NCI-H1092 (cell line): ENCODE data around the gene PDXK.

ENCODE experiments used
- DNase-seq: peaks from one replicate; lab custom pipeline; 2025; lab: John Stamatoyannopoulos, UW

Gene PDXK

DNA sequence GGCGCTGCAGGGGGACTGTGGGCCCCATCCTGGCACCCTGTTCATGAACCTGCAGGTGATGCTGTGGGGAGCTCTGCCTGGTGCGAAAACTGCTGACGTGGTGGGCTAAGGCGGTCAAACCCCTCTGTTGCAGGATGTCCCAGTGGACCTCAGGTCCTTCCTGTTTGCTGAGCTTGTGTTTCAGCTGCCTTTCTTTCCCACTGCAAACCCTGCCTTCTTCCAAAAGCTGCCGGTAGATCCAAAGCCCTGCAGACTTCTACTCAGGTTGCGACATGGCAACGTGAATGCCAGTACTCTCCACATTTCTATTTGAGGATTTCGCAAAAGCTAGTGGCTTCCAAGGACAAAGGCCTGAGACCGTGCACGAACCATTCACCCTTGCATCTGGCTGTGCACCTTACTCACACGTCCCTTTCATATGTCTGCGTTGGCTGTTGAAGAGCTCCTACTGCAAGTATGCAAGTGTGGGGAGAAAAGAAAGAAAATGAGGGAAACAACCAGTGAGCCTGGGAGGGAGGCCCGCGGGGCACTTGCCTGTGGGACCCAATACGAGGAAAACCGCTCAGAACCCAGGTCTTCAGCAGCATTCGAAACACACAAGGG is 64.3 kb downstream of the PDXK start:
- no peak for DNase-seq

DNA sequence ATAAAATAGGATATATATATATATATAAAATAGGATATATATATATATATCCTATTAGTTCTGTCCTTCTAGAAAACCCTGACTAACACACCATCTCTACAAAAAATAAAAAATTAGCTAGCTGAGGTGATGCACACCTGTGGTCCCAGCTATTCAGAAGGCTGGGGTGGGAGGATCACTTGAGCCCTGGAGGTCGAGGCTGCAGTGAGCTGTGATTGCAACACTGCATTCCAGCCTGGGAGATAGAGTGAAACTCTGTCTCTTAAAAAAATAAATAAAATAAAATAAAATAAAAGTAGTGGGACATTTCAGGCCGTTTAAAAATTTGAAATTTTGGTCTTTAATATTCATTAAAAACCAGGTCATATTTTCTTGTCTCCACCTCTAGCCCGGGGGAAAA is 66.2 kb downstream of the PDXK start:
- DNase-seq, result no peak

DNA sequence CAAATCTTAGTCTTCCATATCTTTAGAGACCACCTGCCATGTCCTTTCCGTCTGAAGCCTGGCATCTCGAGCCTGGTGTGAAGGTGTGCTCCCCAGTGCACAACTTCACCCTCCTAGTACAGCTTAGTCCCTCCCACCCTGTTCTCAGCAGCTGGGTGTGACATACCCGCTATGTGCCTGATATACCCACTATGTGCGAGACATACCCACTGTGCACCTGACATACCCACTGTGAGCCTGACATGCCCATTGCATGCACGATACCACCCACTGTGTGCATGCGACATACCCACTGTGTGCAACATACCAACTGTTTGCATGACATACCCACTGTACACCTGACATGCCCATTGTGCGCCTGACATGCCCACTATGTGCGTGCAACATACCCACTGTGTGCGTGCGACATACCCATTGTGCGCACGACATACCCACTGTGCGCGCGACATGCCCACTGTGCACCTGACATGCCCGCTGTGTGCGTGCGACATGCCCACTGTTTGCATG is 67.4 kb downstream of the PDXK start:
- no peak for DNase-seq

DNA sequence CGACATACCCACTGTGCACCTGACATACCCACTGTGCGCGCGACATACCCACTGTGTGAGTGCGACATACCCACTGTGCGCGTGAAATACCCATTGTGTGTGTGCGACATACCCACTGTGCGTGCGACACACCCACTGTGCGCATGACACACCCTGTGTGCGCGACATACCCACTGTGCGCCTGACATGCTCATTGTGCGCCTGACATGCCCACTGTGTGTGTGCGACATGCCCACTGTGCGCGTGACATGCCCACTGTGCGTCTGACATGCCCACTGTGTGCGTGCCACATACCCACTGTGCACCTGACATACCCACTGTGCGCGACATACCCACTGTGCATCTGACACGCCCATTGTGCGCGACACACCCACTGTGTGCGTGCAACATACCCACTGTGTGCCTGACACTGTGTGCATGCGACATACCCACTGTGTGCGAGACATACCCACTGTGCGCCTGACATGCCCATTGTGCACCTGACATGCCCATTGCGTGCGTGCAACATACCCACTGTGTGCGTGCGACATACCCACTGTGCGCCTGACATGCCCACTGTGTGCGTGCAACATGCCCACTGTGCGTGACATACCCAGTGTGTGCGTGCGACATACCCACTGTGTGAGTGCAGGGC is 68.0 kb downstream of the PDXK start:
- no peak for DNase-seq

DNA sequence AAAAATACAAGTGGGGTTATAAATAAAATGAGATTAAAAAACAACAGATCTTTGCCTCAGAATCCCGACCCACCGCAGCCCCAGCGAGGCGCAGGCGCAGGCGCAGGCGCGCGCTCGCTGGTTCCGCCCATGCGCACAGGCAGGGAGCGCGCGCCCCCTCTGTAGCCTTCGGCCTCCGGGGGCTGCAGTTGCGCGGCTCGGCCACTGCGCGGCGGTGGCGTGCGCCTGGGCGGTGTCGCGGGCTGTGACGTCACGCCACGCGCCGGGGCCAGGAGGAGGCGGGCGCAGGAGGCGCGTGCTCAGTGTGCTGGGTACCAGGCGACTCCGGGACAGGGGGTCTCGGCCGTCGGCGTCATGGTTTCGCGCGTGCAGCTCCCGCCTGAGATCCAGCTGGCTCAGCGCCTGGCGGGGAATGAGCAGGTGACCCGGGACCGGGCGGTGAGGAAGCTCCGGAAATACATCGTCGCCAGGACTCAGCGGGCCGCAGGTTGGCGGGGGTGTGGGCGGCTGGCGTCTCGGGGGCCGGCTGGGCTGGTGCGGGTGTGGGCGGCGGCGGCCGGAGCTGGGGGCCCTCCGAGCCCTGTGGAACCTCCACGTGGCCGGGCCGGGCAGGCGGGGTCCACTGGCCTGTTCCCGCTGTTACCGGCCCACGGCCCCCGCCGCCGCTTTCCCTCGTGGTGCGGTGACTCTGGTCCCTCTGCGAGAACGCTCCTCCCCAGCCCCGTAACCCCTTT is 70.5 kb downstream of the PDXK start, which contains the start of gene RRP1:
TSS of gene RRP1 (plus strand) at position 302 of the 734 bp plus-strand sequence. CDS start at position 355, 53 bp downstream.
- DNase-seq, result peak; percentile 85

DNA sequence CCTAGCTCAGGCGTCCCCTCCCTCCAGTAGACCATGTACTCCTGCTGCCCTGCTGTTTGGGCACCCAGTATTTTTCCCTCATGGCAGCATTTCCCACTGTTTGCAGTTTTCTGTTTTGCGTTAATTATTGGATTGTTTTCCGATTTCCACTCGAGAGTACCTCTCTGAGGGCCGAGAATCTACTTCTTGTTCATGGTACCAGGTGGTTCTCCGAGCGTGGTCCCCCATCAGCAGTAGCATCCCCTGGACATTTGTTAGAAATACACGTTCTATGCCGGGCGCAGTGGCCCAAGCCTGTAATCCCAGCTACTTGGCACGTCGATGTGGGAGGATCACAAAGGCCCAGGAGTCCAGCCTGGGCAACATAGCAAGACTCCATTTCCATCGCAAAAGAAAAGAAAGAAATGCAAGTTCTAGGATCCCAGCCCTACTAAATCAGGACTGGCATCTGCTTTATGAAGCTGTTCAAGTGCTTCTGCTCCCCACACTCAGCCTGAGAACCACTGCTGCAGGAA is 71.1 kb downstream of the PDXK start:
- no peak for DNase-seq

DNA sequence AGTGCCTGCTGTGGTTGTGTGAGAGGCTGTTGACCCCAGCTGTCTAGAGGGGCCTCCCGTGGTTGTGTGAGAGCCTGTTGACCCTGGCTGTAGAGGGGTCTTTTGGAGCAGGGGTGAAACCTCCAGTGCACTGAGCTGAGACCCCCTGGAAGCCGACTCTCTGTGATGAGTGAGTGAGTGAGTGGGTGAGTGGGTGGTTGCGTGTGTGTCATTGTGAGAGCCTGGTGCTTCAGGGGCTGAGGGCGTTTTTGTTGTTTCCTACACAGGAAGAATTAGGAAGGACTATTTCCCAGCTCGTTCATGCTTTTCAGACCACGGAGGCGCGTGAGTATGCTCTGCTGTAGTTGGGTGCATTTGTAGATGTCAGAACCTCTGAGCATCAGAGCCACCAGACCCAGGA is 73.5 kb downstream of the PDXK start:
- DNase-seq, result no peak

DNA sequence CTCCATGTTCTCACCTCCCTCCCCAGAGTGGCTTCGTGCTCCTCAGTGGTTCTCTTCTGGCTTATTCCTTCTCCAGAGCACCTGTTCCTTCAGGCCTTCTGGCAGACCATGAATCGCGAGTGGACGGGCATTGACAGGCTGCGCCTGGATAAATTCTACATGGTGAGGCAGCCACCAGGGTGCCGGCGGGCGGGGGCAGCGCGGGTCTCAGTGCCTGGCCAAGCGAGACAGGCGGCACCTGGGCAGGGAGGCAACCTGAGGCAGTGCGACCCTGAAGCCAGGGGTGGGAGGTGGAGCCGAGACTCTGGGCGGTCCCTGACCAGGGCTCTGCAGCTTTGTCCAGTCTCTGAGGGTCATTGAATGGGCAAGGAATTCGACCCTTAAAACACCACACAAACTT is 74.3 kb downstream of the PDXK start:
- no peak for DNase-seq

DNA sequence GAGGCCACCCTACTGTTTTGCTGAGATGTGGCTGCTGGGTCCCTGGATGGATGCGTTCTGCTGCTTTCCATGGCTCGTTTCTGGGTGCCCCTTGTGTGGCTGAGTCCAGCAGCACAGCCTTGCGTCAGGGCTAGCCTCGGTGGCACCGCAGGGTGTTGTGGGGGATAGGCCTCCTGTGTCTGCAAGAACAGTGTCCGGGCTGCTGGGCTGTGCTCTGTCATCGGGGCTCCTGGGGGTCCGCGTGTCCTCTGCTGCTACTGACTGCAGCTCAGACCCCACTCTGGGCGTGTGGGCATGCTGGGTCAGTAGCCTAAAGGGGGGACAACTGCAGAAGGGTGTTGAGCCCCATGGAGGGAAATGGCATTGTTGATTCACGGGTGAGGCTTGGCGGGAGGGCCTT is 75.4 kb downstream of the PDXK start:
- no peak for DNase-seq

DNA sequence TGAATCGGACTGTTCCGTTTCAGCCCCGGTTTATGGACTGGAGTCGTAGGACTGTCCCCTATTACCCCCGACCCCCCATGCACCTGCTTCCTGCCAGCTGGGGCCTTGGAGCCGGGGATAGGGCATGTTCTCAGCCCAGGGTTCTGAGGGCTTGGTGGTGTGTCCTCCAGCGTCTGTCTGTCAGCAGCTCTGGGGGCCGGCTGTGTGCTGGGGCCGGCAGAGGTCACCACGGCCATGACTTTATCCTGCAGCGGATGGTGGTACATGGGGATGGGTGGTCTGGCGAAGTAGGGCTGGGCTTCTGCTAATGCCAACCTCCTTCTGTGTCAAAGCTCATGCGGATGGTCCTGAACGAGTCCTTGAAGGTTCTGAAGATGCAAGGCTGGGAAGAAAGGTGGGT is 75.9 kb downstream of the PDXK start:
- DNase-seq, result no peak

DNA sequence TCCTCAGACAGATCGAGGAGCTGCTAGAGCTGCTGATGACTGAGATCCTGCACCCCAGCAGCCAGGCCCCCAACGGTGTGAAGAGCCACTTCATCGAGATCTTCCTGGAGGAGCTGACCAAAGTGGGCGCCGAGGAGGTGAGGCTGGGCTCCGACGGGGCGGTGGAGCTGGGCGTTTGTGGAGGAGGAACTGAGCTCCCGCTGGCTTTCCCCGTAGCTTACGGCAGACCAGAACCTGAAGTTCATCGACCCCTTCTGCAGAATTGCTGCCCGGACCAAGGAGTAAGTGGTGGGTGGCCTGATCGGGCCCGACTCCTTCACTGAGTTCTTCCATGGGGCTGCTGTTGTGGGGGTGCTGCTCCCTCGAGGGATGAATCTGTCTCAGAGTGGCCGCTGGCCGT is 78.5 kb downstream of the PDXK start:
- DNase-seq, result no peak

DNA sequence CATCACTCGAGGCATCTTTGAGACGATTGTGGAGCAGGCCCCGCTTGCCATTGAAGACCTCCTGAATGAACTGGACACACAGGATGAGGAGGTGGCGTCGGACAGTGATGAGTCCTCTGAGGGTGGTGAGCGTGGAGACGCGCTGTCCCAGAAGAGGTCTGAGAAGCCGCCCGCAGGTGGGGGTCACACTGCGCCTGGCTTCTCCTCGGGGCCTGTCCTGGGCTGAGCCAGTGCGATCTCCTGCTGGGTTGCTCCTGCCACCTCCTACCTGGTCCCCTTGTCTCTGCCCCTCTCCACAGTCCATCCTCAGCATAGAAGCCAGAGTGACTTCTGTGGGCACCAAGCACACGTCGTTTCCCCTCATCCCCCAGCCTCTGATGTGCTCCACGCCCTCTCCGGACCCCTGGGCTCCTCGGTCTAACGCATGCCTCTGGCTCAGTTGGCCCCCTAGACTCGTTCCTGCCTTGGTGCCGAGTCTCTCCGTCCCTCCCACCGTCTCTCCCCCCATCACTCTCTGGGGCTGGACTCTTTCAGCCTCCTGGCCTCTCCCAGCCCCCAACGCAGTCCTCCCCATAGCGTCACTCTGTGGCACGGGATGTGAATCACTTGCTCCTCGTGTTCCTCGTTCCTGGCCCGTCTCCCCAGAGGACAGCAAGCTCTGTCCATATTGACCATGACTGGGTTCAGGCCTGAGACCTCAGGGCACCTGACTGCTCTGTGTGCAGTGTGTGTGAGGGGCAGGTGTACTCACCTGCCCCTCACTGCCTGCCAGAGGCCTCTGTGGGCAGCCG is 79.2 kb downstream of the PDXK start:
- DNase-seq, result no peak

DNA sequence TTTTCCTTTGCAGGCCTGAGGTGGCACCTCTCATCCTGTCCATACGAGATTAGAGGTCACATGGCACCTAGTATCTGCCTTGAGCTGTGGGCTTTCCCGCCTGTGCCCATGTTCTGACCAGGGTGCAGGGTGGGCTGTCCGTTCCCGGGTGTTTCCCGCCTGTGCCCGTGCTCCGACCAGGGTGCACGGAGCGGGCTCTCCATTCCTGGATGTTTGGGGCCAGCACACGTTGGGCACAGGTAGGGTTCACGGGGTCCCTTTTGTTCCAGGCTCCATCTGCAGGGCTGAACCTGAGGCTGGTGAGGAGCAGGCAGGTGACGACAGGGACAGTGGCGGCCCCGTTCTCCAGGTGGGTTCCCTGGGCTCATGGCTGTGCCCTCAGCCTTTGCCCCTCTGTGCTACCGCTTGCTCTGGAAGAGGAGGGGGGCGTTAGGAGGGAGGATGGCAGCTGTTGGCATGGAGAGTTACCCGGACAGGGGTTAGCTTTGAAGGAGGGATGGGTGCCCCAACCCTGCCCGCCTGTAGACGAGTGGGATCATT is 80.4 kb downstream of the PDXK start:
- no peak for DNase-seq

DNA sequence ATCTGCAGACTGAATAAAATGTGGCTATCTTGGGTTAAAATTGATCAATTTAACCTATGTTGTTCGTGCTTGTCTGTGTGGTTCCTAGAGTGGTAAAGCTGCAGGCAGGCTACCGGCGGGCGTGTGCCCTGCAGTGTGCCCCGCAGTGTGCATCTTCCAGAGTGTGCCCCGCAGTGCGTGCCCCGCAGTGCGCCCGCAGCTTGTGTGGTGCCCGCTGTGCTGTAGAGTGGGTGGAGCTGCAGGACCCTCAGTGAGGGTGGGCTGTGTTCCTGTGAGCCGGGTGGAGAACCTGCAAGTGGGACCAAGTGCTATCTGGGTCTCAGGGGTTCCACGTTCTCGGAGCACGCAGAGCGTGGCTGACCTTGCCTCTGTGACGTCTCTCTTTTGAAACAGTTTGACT is 81.2 kb downstream of the PDXK start:
- DNase-seq, result no peak

DNA sequence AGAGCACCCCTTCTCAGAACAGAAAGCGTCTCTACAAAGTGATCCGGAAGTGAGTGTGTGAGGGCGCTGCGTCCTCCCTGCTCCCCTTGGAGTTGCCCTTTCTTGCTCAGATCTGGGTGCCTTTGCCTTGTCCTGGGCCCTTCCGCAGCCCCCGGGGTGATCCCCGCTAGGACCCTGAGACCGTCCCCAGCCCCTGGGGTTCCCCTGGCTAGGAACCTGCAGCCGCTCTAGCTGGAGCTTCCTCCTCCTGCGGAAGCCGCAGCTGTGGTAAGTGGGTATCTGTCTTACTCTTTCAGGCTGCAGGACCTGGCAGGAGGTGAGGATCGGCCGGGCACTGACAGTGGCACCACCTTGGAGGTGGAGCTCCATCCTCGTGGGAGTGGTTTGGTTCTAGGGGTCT is 81.6 kb downstream of the PDXK start:
- DNase-seq, result no peak

DNA sequence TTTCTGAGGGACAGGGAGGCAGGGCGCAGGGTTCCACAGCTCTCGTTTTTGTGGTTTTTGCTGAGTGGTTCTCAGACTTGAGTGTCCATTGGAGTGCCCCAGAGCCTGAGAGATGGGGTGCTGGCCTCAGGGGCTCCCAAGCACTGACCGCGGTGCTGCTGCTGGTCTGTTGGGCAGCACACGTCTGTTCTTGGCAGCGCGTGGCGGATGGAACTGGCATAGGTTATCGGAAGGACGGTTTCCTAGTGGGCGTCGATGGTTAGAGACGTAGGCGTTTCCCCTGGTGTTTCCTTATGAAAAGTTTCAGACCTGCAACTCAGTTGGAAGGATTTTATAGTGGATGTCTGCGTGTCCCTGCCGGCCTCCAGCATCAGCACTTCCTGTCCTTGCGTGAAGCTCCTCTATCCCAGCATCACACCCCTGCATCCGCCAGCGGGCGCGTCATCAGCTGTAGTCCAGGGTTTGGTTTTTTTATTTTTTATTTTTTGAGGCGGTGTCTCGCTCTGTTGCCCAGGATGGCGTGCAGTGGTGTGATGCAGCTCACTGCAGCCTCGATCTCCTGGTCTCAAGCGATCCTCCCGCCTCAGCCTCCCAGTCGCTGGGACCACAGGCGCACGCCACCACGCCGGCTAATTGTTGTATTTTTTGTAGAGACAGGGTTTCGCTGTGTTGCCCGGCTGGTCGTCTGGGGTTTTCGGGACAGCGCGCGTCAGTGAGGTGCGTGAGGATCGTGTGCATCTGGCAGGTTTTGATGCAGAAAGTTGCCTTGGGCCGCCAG is 82.3 kb downstream of the PDXK start:
- no peak for DNase-seq

DNA sequence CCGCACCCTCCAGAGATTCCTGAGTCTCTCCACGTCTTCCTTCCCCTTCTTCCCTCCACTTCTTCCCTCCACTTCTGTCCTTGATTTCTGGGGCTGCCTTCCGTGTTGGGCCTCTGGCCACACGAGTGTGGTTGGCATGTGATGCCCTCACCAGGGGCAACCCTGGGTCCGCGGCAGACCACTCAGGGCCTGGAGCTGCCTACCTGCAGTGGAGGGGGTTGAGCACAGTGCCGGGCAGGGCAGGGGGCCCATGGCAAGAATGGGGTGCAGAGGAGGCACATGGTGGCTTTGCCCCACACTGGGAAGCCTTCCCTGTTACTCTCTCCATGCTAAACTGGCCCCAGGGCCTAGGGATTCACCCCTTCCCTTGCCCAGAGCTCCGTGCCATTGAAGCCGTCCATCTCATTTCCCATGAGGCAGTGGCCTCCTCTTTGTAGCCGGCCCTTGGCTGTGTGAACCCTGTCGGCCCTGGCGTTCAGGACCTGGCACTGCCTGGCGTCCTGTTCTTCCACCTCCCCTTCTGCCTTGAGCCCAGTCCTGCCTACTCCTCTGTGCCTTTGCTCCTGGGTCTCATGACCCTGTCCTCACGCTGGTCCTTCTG is 83.9 kb downstream of the PDXK start:
- no peak for DNase-seq

DNA sequence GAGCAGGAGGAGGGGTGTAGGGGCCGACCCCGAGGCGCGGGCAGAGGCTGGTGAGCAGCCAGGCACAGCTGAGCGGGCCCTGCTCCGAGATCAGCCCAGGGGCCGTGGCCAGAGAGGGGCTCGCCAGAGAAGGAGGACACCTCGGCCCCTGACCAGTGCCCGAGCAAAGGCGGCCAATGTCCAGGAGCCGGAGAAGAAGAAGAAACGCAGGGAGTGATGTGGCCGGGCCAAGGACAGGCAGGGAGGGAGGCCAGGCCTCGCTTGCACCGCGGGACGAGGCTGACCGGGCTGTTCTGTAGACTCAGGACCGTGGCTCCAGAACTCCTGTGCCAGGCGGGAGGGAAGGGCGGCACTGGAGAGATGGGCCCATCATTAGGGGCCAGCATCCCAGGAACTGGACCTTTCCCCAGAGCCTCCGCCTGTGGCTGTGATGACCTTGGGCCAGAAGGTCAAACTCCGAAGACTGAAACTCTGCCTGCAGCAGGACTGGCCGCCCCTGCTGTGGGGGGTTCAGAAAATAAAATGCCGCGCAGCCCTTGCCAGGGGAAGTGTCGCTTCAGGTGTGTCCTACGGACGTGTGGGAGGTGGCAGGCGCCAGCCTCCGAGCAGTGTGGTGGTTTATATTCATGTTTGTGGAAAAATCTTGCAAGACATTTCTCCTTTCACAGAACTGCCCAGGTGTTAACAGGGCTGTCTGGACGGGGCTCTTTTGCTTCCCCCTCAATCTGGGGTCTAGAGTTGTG is 84.8 kb downstream of the PDXK start:
- DNase-seq, result no peak

DNA sequence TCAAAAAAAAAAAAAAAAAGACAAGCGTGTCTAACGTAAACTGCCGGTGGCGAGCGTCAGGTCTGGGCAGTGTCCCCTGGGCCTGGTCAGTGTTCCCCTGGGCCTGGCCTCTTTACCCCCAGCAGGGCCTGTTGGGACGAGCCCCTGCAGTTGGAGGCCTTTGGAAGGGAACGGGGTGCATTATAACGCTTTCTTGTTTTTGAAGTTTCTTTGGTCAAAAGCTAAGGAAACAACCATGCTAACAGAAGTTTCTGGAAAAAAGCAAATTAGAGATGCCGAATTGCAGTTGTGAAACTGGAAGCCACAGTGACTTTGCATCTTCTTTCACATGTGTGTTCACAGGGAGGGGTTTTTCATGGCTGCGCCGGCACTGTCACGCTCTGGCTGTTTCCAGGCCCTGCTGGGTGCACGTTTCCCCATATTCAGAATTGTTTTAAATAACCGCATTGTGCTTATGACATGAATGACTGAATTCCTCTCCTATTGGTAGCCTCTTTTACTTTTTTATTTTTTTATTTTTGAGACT is 86.4 kb downstream of the PDXK start:
- DNase-seq, result no peak
